Activated B cell treated with CpG ODN at 0.5 μM for 24 hours (primary cell): Measurements from ENCODE around the gene AGBL5. TPM values are rescaled to one million over a fixed set of nuclear protein-coding genes. Genes with fewer than 3 reads are reported as not detected.

ENCODE experiments used
- ATAC-seq: fragments of 200-7000 bp; cut with Tn5 transposase; one replicate; pipeline ENCODE4 v1.10.0; 2021; ENCODE audit warnings: low read depth, mild to moderate bottlenecking, moderate library complexity
- CTCF ChIA-PET: fragments of 350-600 bp; sonication (Branson Sonifier 250); formaldehyde crosslinking; loops from one replicate; lab custom pipeline; 2021; ENCODE audit warnings: antibody characterized with exemption; lab: Charles Lee
- POLR2A ChIA-PET: fragments of 350-600 bp; sonication (Branson Sonifier 250); formaldehyde crosslinking; loops from one replicate; lab custom pipeline; 2021; ENCODE audit warnings: antibody characterized with exemption; lab: Charles Lee
- DNase-seq: peaks from one replicate; pipeline ENCODE4 v3.0.0; 2022
- H3K27ac Mint-ChIP-seq: one replicate; pipeline ENCODE4 v1.8.0; 2020; ENCODE audit warnings: mixed read lengths
- H3K27me3 Mint-ChIP-seq: one replicate; pipeline ENCODE4 v1.8.0; 2021; ENCODE audit warnings: mixed read lengths
- H3K36me3 Mint-ChIP-seq: one replicate; pipeline ENCODE4 v1.8.0; 2021; ENCODE audit warnings: low read depth, mixed read lengths
- H3K4me1 Mint-ChIP-seq: one replicate; pipeline ENCODE4 v1.8.0; 2021; ENCODE audit warnings: mixed read lengths
- H3K4me3 Mint-ChIP-seq: one replicate; pipeline ENCODE4 v1.8.0; 2020; ENCODE audit warnings: mild to moderate bottlenecking, mixed read lengths
- H3K9me3 Mint-ChIP-seq: one replicate; pipeline ENCODE4 v1.8.0; 2020; ENCODE audit warnings: mixed read lengths
- CTCF ChIP-seq: fragments of 200-600 bp; IDR thresholded peaks from one replicate; pipeline ENCODE4 v1.8.0; 2022; ENCODE audit warnings: antibody characterized with exemption, mild to moderate bottlenecking
- intact Hi-C: fragments of 100-400 bp; cut with micrococcal nuclease; formaldehyde crosslinking; loops from one replicate; pipeline ENCODE4 v1.15.1; 2024
- total RNA-seq: library from RNA; stranded (reverse); gene quantifications from 2 replicates; pipeline ENCODE4 v1.2.3, GENCODE V29; 2022

Gene AGBL5
- total RNA-seq, 1 donor from 2014 or later, result 14.9 TPM

GRCh38 chr2:27024812-27025211 lies 26.7 kb upstream of the AGBL5 start:
- Mint-ChIP-seq H3K4me1 (no peaks in the 10 kb centered on the region), H3K27ac (no peak overlapping the region), H3K4me3 (no peak overlapping the region), H3K9me3 (no peaks in the 10 kb centered on the region), H3K36me3 (peaks cover 2% of the 10 kb centered on the region), H3K27me3 (no peaks in the 10 kb centered on the region)
- ATAC-seq (no peak), DNase-seq (no peak)
- POLR2A ChIA-PET, result interaction anchor here (0.8 kb wide), 1 partner anchor 63 kb away, joined by 3 read pairs; no protein-coding TSS in a partner anchor
- intact Hi-C loops, result no loop called here
- CTCF ChIA-PET, result interaction anchor here (0.7 to 1.1 kb wide), 2 partner anchors 16 to 26 kb away, joined by 3 read pairs; no protein-coding TSS in a partner anchor
- no peak for TF ChIP-seq CTCF

- CTCF ChIA-PET, result interaction anchor here (0.7 to 1.1 kb wide), 2 partner anchors 15 to 25 kb away, joined by 3 read pairs; no protein-coding TSS in a partner anchor
Observed at GRCh38 chr2:27025281-27025800, 26.1 kb upstream of the AGBL5 start.

GRCh38 chr2:27025861-27026851 lies 25.3 kb upstream of the AGBL5 start:
- DNase-seq, result no peak
- Mint-ChIP-seq H3K36me3 (peaks cover 2% of the 10 kb centered on the region), H3K4me1 (peaks cover 5% of the 10 kb centered on the region), H3K9me3 (no peaks in the 10 kb centered on the region), H3K27ac (no peak overlapping the region), H3K27me3 (no peaks in the 10 kb centered on the region), H3K4me3 (no peak overlapping the region)
- TF ChIP-seq CTCF, result no peak
- POLR2A ChIA-PET, result interaction anchor here (0.6 to 0.7 kb wide), 2 partner anchors 45 to 254 kb away, joined by 3 read pairs; no protein-coding TSS in a partner anchor
- ATAC-seq, result no peak
- intact Hi-C loops, result no loop called here
- CTCF ChIA-PET, result interaction anchor here (0.9 kb wide), 1 partner anchor 252 kb away, joined by 3 read pairs; no protein-coding TSS in a partner anchor

More at GRCh38 chr2:27025281-27025800, 26.1 kb upstream of the AGBL5 start:
- Mint-ChIP-seq H3K27me3 (no peaks in the 10 kb centered on the region), H3K27ac (no peak overlapping the region), H3K4me3 (no peak overlapping the region), H3K4me1 (peaks cover 2% of the 10 kb centered on the region), H3K36me3 (peaks cover 2% of the 10 kb centered on the region), H3K9me3 (no peaks in the 10 kb centered on the region)
- DNase-seq, result no peak
- intact Hi-C loops, result no loop called here
- ATAC-seq, result no peak
- POLR2A ChIA-PET, result interaction anchor here (0.6 to 0.8 kb wide), 2 partner anchors 46 to 63 kb away, joined by 3 read pairs; no protein-coding TSS in a partner anchor
- TF ChIP-seq CTCF, result no peak

GRCh38 chr2:27027211-27027651 lies 24.2 kb upstream of the AGBL5 start:
- CTCF ChIA-PET, result no interaction called here
- peaks cover 2% of the 10 kb centered on the region for H3K36me3 Mint-ChIP-seq
- no peaks in the 10 kb centered on the region for H3K27me3 Mint-ChIP-seq
- H3K4me1 Mint-ChIP-seq, result peaks cover 11% of the 10 kb centered on the region
- H3K4me3 Mint-ChIP-seq, result no peak overlapping the region
- TF ChIP-seq CTCF, result no peak
- H3K27ac Mint-ChIP-seq, result no peak overlapping the region
- ATAC-seq (no peak), DNase-seq (no peak)
- H3K9me3 Mint-ChIP-seq, result no peaks in the 10 kb centered on the region
- POLR2A ChIA-PET, result no interaction called here
- intact Hi-C loops, result no loop called here

GRCh38 chr2:27029051-27029450 lies 22.4 kb upstream of the AGBL5 start:
- TF ChIP-seq CTCF, result no peak
- ChIA-PET POLR2A (no interaction called here), CTCF (no interaction called here)
- Mint-ChIP-seq H3K4me1 (peaks cover 24% of the 10 kb centered on the region), H3K9me3 (no peaks in the 10 kb centered on the region), H3K36me3 (peaks cover 12% of the 10 kb centered on the region), H3K4me3 (no peak overlapping the region), H3K27ac (no peak overlapping the region), H3K27me3 (no peaks in the 10 kb centered on the region)
- DNase-seq (no peak), ATAC-seq (no peak)
- intact Hi-C loops, result no loop called here
